Measurements from ENCODE around the gene RARRES1. TPM values are rescaled to one million over a fixed set of nuclear protein-coding genes. Genes with fewer than 3 reads are reported as not detected.

The RARRES1 gene
- total and polyA plus RNA-seq, 3 donors from 2014 or later: 0.24 to 9.7 (median 0.31) TPM

DNA sequence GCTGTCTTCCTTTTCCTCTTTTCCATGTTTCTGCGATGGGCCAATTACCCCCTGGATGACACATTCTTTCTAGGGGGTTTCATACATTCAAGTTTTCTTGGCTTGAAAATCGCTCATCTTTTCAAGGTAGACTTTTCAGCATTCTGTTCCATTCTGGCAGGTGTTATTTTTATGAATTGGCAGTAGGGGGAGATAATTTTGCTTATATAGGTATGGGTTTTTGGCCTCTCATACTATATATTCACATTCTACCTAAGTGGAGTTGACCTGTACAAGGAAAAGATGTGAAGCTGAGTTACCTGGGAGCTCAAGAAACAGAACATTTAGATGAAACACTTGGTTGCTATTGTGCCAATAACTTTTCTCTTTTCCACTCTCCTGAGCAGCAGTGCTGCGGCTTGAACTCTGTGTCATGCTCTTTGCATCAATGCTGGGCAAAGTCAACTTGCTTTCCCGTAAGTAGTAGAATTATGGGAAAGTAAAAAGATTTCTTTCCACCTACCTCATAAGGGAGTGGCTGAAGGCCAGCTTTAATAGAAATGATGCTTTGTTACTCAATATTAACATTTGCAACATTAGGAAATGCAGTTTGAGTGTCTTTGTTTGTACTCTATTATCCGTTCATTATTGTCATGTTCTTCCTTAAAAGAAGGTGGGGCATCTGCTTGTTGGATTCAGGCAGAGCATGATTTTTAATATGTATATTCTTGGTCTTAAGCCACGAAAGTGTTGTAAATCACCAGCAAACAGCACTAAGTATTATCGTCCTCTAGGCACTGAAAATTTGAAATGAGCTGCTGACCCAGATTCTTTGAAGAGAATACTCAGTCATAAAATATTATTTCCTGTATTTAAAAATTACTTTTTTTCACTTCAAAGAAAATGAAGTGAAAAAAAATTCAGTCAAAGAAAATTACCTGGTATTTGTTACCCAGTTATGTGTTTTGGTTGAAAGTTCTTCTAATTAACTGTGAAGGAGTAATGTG, 41.9 kb upstream of the RARRES1 start:
- Histone ChIP-seq H3K27me3 (no peaks in the 10 kb centered on the region), H3K4me1 (peaks cover 20% of the 10 kb centered on the region), H3K9me3 (no peaks in the 10 kb centered on the region), H3K4me3 (no peak overlapping the region), H3K27ac (no peak overlapping the region), H3K36me3 (ENCODE audit: low read depth, missing control alignments) (no peaks in the 10 kb centered on the region)
- 71 to 74% methylated on average over 7 of the region's 7 CpGs for WGBS, 2 donors
- intact Hi-C loops (cut with DNase I; ENCODE audit: low total_unique reads): no loop called here
- DNase-seq: no peak
- TF ChIP-seq CTCF (IDR thresholded peaks at IDR 0.05) (no peak), POLR2A (IDR thresholded peaks at IDR 0.05) (no peak)

GRCh38 chr3:158773166-158773565, 40.9 kb upstream of the RARRES1 start:
- Histone ChIP-seq H3K9me3 (no peaks in the 10 kb centered on the region), H3K27ac (no peak overlapping the region), H3K27me3 (no peaks in the 10 kb centered on the region), H3K36me3 (ENCODE audit: low read depth, missing control alignments) (no peaks in the 10 kb centered on the region), H3K4me1 (peaks cover 28% of the 10 kb centered on the region), H3K4me3 (no peak overlapping the region)
- no peak for DNase-seq
- intact Hi-C loops (cut with DNase I; ENCODE audit: low total_unique reads): no loop called here
- no peak for TF ChIP-seq POLR2A (IDR thresholded peaks at IDR 0.05)
- no peak for TF ChIP-seq CTCF (IDR thresholded peaks at IDR 0.05)

GRCh38 chr3:158771982-158772381, 39.7 kb upstream of the RARRES1 start:
- H3K27me3 ChIP-seq: no peaks in the 10 kb centered on the region
- H3K4me1 ChIP-seq: peaks cover 28% of the 10 kb centered on the region
- DNase-seq: no peak
- no peaks in the 10 kb centered on the region for H3K36me3 ChIP-seq (ENCODE audit: low read depth, missing control alignments)
- TF ChIP-seq CTCF (IDR thresholded peaks at IDR 0.05): no peak
- TF ChIP-seq POLR2A (IDR thresholded peaks at IDR 0.05): no peak
- no peaks in the 10 kb centered on the region for H3K9me3 ChIP-seq
- H3K4me3 ChIP-seq: no peak overlapping the region
- intact Hi-C loops (cut with DNase I; ENCODE audit: low total_unique reads): no loop called here
- WGBS, 2 donors: 90 to 94% methylated on average over 3 of the region's 3 CpGs
- no peak overlapping the region for H3K27ac ChIP-seq

- H3K9me3 ChIP-seq: no peaks in the 10 kb centered on the region
- H3K27me3 ChIP-seq: no peaks in the 10 kb centered on the region
- H3K4me1 ChIP-seq: peaks cover 25% of the 10 kb centered on the region
- intact Hi-C loops (cut with DNase I; ENCODE audit: low total_unique reads): no loop called here
- no peak overlapping the region for H3K27ac ChIP-seq
- H3K36me3 ChIP-seq (ENCODE audit: low read depth, missing control alignments): no peaks in the 10 kb centered on the region
- no peak for TF ChIP-seq CTCF (IDR thresholded peaks at IDR 0.05)
- TF ChIP-seq POLR2A (IDR thresholded peaks at IDR 0.05): no peak
- H3K4me3 ChIP-seq: no peak overlapping the region
- no peak for DNase-seq
- 67 to 100% methylated on average over 1 of the region's 1 CpG for WGBS, 2 donors
Observed at GRCh38 chr3:158771577-158771976, 39.3 kb upstream of the RARRES1 start.

All from testis (tissue), 3 donors.